Epithelial cell of esophagus (primary cell): ENCODE results near the gene MCF2L2.

ENCODE experiments used
- DNase-seq: peaks from one replicate; pipeline ENCODE4 v3.0.0; 2010; ENCODE audit warnings: low read depth
- H3K4me3 ChIP-seq: 2 replicates; pipeline ENCODE4 v1.5.1; 2011; ENCODE audit warnings: mild to moderate bottlenecking, low read length, control low read depth
- CTCF ChIP-seq: IDR thresholded peaks from 2 replicates; pipeline ENCODE4 v1.5.1; 2011; ENCODE audit warnings: low read depth, mild to moderate bottlenecking, low read length, control low read depth, inconsistent platforms; ENCODE audit not compliant: insufficient read depth; ENCODE audit errors: missing control alignments

MCF2L2 gene

GRCh38 chr3:183149915-183150750 is 278.3 kb downstream of the MCF2L2 start:
- no peak for TF ChIP-seq CTCF
- peak; percentile 20 for DNase-seq
- no peak overlapping the region for H3K4me3 ChIP-seq

DNA sequence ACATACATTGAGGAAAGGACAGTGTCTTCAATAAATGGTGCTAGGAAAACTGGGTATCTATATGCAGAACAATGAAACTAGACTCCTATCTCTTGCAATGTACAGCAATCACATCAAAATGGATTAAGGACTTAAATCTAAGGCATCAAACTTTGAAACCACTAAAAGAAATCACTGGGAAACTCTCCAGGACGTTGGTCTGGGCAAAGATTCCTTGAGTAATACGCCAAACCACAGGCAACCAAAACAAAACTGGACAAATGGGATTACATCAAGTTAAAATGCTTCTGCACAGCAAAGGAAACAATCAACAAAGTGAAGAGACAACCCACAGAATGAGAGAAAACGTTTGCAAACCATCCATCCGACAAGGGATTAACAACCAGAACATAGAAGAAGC is 280.4 kb downstream of the MCF2L2 start:
- no peak for TF ChIP-seq CTCF
- DNase-seq = no peak
- no peak overlapping the region for H3K4me3 ChIP-seq

DNA sequence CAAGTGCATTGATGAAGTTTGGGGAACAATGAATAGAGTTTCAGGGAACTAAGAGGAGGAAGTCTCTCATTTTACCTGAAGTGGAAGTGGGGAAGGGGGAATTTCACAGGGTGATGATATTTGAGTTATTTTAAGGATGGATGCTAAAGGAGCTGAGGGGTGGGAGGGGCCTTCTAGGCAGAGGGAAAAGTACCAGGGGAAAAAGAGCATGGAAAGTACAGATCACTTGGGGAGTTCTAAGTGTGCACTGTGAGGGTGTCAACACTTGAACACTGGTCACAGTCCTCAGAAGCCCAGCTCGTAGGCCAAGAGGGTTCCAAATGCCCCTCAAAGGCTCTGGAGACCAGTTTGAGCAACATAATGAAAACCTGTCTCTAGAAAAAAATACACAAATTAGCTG is 284.1 kb downstream of the MCF2L2 start:
- DNase-seq = no peak
- H3K4me3 ChIP-seq = no peak overlapping the region
- TF ChIP-seq CTCF = no peak

- no peak overlapping the region for H3K4me3 ChIP-seq
- TF ChIP-seq CTCF = no peak
- no peak for DNase-seq
Measured at GRCh38 chr3:183142199-183142598, 286.2 kb downstream of the MCF2L2 start.

- no peak for DNase-seq
- no peak for TF ChIP-seq CTCF
- H3K4me3 ChIP-seq = no peak overlapping the region
Measured at GRCh38 chr3:183134844-183135243, 293.6 kb downstream of the MCF2L2 start.

GRCh38 chr3:183132409-183132808 is 296.0 kb downstream of the MCF2L2 start:
- TF ChIP-seq CTCF = no peak
- H3K4me3 ChIP-seq = no peak overlapping the region
- DNase-seq = no peak

- DNase-seq = peak; percentile 33
- TF ChIP-seq CTCF = no peak
- no peak overlapping the region for H3K4me3 ChIP-seq
Measured at GRCh38 chr3:183131735-183132134, 296.7 kb downstream of the MCF2L2 start.
